Measurements from ENCODE around the gene TULP4.

Gene TULP4

DNA sequence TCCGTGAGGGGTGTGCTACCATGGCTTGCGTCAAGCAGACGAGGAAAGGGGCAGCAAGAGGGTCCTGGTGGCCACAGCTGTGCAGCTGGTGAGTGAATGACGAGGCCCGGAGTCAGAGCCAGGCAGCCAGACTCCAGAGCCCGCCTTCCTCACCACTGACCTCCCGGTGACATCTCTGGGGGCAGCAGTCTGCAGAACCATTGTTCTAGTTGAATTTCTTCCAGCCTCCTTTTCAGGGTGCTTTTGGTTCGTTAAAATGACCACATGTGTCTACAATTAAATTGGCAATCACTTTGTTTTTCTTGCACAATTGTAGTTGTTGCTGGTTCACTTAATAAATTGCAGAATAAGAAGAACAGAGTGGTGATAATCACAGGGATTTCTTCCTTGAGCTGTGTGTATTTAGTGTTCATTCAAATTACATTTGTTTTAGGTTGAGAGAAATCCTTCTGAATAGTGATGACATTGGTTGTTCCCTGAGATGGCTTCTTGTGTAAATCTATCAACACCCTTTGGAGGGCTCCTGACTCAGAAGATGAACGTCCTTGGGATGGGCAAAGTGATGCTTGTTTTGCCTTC is 96.4 kb downstream of the TULP4 start:
- in situ Hi-C loops (cut with MboI; ENCODE audit: low pct_unique_long_range_greater_than_20kb, low sequenced_read_pairs), result no loop called here
- peak; percentile 9 for DNase-seq

GRCh38 chr6:158409451-158409850 is 97.2 kb downstream of the TULP4 start:
- in situ Hi-C loops (cut with MboI; ENCODE audit: low pct_unique_long_range_greater_than_20kb, low sequenced_read_pairs), result no loop called here
- DNase-seq, result peak; percentile 84

GRCh38 chr6:158410784-158411183 is 98.5 kb downstream of the TULP4 start:
- in situ Hi-C loops (cut with MboI; ENCODE audit: low pct_unique_long_range_greater_than_20kb, low sequenced_read_pairs), result no loop called here
- DNase-seq, result no peak

DNA sequence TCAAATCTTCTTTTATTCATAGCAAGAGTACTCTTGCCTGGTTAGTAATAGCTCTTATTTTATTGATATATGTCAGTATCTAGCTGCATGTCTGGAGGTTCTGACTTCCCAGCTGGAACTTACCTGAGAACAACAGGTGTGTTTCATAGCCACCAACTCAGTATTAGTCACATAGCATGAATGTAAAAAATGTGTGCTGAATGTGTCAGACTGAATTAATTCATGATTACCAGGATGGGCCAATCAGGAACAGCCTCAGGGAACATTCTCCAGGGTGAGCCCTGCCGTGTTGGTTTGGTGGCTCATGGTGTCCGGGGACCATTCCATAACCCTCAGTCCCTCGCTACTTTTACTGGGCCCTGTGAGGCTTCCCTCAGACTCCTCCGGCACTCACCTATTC is 99.7 kb downstream of the TULP4 start:
- DNase-seq, result no peak
- in situ Hi-C loops (cut with MboI; ENCODE audit: low pct_unique_long_range_greater_than_20kb, low sequenced_read_pairs), result no loop called here

DNA sequence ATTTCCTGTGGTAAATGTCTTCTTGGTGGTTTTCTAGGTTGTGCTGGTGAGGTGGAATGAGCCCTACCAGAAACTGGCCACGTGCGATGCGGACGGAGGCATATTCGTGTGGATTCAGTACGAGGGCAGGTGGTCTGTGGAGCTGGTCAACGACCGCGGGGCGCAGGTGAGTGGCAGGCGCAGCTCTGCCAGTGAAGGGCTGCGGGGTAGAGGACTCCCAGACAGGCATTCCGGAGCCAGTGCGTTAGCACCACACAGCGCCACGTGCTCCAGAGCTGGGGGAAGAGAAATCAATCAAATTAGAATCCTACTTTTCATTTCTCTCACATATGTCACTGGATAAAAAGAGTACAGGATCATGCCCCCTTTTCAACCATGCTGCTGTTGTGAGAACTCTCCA is 100.8 kb downstream of the TULP4 start:
- DNase-seq, result no peak
- in situ Hi-C loops (cut with MboI; ENCODE audit: low pct_unique_long_range_greater_than_20kb, low sequenced_read_pairs), result no loop called here

DNA sequence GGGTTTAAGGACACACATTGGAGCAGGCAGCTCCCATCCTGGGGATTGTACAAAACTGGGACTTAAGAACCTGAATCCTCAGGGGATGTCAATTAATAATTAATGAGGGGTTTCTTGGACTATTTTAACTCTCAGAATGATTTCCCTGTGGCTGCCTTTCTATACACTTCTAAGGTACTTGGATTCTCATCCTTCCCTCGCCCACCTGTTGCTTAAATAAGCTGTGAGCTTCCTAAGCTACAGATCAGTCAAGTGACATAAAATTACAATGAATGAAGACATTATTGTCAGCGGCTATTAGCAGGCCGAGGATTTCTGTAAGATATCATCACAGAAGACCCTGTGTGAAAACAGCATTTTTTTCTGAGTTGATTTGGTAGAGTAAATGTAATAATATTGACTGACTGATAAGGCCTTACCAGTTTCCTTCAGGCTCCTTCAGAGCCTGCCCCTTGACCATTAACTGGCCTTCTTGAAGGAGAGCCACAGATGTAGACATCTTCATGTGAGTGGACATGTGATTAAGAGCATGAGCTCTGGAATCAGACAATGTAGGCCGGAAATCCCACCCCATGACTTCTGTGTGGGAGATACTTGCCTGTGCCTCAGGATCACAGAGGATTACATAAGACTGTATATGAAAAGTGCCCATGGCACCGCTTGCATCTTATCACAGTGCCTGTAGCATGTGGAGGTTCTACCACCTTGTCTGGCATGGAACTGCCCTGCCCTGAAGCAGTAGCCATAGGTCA is 101.7 kb downstream of the TULP4 start:
- in situ Hi-C loops (cut with MboI; ENCODE audit: low pct_unique_long_range_greater_than_20kb, low sequenced_read_pairs), result no loop called here
- no peak for DNase-seq

GRCh38 chr6:158414851-158415262 is 102.6 kb downstream of the TULP4 start:
- in situ Hi-C loops (cut with MboI; ENCODE audit: low pct_unique_long_range_greater_than_20kb, low sequenced_read_pairs), result no loop called here
- no peak for DNase-seq

- in situ Hi-C loops (cut with MboI; ENCODE audit: low pct_unique_long_range_greater_than_20kb, low sequenced_read_pairs), result no loop called here
- DNase-seq, result no peak
Observed at GRCh38 chr6:158415666-158416065, 103.4 kb downstream of the TULP4 start.

GRCh38 chr6:158416883-158417759 is 104.9 kb downstream of the TULP4 start:
- no peak for DNase-seq
- in situ Hi-C loops (cut with MboI; ENCODE audit: low pct_unique_long_range_greater_than_20kb, low sequenced_read_pairs), result no loop called here

DNA sequence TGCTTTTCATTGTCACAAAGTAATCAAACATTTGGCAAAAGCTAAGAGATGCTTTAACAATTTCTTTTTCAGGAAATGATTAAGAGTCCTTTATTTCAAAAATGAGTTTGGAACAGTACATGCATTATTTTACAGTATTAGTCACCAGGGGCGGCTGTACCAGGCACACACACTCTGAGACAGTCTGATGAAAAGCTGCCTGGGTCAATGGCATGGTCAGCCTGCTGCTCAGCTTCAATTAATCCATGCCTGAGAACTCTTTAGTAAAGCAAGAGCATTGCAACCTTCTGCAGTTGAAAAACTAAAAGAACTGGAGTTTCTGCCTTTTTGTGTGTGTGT is 105.5 kb downstream of the TULP4 start:
- no peak for DNase-seq
- in situ Hi-C loops (cut with MboI; ENCODE audit: low pct_unique_long_range_greater_than_20kb, low sequenced_read_pairs), result no loop called here

GRCh38 chr6:158418501-158418900 is 106.2 kb downstream of the TULP4 start:
- in situ Hi-C loops (cut with MboI; ENCODE audit: low pct_unique_long_range_greater_than_20kb, low sequenced_read_pairs), result no loop called here
- DNase-seq, result no peak

GRCh38 chr6:158419339-158419909 is 107.2 kb downstream of the TULP4 start:
- no peak for DNase-seq
- in situ Hi-C loops (cut with MboI; ENCODE audit: low pct_unique_long_range_greater_than_20kb, low sequenced_read_pairs), result no loop called here

DNA sequence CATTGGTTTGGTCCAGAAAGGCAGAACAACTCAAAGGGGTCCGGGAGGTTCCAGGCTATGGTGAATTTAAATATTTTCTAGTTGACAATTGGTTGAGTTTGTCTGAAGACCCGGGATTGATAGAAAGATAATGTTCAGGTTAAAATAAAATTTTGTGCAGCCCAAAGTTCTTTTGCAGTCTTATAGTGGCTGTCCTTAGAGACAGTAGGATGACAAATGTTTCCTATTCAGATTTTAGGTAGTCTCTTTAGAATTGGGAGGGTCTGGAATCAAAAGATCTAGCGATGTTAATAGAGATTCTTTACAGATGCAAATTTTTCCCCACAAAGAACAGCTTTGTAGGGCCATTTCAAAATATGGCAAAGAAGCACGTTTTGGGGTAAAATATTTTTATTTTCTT is 109.1 kb downstream of the TULP4 start:
- in situ Hi-C loops (cut with MboI; ENCODE audit: low pct_unique_long_range_greater_than_20kb, low sequenced_read_pairs), result no loop called here
- DNase-seq, result no peak

- DNase-seq, result no peak
- in situ Hi-C loops (cut with MboI; ENCODE audit: low pct_unique_long_range_greater_than_20kb, low sequenced_read_pairs), result no loop called here
Observed at GRCh38 chr6:158422629-158423238, 110.5 kb downstream of the TULP4 start.

- in situ Hi-C loops (cut with MboI; ENCODE audit: low pct_unique_long_range_greater_than_20kb, low sequenced_read_pairs), result no loop called here
- no peak for DNase-seq
Observed at GRCh38 chr6:158431036-158431435, 118.8 kb downstream of the TULP4 start.

DNA sequence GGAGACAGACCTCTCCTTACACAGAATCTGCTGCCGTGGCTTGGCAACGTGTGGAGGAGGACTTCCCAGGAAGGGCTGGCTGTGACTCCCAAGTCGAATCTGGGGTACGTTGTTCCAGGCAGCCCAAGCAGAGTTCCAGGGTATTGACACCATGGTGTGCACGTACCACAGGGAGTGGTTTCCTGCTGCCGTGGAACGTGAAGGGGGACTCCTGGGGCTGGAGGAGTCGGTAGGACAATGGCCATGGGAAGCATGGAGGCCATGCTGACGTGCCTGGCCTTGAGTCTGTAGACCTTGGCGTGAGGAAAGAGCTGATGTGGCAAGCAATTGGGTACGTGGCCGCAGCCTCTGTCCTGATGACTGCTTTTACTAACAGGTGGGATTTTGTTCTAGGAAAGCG is 119.3 kb downstream of the TULP4 start:
- in situ Hi-C loops (cut with MboI; ENCODE audit: low pct_unique_long_range_greater_than_20kb, low sequenced_read_pairs), result no loop called here
- no peak for DNase-seq

- DNase-seq, result no peak
- in situ Hi-C loops (cut with MboI; ENCODE audit: low pct_unique_long_range_greater_than_20kb, low sequenced_read_pairs), result no loop called here
Observed at GRCh38 chr6:158437571-158437970, 125.3 kb downstream of the TULP4 start.

GRCh38 chr6:158438226-158438625 is 126.0 kb downstream of the TULP4 start:
- in situ Hi-C loops (cut with MboI; ENCODE audit: low pct_unique_long_range_greater_than_20kb, low sequenced_read_pairs), result no loop called here
- DNase-seq, result no peak

GRCh38 chr6:158439255-158439654 is 127.0 kb downstream of the TULP4 start:
- in situ Hi-C loops (cut with MboI; ENCODE audit: low pct_unique_long_range_greater_than_20kb, low sequenced_read_pairs), result no loop called here
- peak; percentile 80 for DNase-seq

All from KBM-7 (cell line).